GM21825 (cell line): ENCODE results near the gene S100A7.
"Not testable (repeated sequence)": the region's sequence is repeated elsewhere in the genome, so short reads cannot be mapped to it uniquely, and the experiment has no call there.

Source experiments
- ATAC-seq: cut with Tn5 transposase; IDR thresholded peaks from one replicate; pipeline ENCODE4 v1.9.1; 2021; ENCODE audit warnings: mild to moderate bottlenecking, moderate library complexity; ENCODE audit not compliant: unreplicated experiment

The S100A7 gene

GRCh38 chr1:153478047-153478691 lies 17.7 kb upstream of the S100A7 start:
- no peak for ATAC-seq

- no peak for ATAC-seq
These were observed 16.1 kb upstream of the S100A7 start for GRCh38 chr1:153476491-153477093.

DNA sequence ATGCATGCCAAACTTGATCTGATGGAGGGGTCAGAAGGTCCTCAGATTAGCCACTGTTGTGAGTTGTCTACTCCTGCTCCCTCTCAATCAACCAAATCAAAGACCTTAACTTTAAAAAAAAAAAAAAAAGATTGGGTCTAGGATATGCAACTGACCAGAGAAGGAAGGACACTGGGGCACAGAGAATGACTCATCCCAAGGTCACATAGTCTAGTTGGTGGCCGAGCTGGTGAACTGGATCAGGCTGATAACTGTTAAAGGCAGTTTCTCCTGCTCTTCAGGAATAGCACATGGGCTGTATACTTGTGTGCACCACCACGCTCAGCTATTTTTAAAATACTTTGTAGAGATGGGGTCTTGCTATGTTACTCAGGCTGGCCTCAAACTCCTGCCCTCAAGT lies 14.8 kb upstream of the S100A7 start:
- no peak for ATAC-seq

GRCh38 chr1:153474347-153474746 lies 13.9 kb upstream of the S100A7 start:
- ATAC-seq: no peak

GRCh38 chr1:153470707-153471106 lies 10.3 kb upstream of the S100A7 start:
- ATAC-seq: no peak

DNA sequence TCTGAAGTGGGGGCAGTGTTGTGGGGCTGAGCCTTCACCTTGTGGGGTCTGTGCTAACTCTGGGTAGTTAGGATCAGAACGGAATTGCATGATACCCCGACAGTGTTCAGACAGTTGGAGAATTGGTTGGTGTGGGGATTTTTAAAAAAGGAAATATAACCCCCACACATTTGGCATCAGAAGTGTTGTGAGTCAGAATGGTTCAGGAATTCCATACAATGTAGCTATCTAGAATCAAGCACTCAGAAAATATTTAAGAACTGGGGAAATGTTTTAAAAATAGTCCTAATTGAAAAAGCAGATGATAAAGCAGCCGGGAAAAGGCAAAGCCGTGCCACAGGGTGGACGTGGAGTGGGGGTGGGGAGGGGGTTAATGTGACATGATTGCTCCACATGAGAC lies 6.5 kb upstream of the S100A7 start:
- ATAC-seq: no peak

- no peak for ATAC-seq
These were observed 5.6 kb upstream of the S100A7 start for GRCh38 chr1:153465811-153466636.

DNA sequence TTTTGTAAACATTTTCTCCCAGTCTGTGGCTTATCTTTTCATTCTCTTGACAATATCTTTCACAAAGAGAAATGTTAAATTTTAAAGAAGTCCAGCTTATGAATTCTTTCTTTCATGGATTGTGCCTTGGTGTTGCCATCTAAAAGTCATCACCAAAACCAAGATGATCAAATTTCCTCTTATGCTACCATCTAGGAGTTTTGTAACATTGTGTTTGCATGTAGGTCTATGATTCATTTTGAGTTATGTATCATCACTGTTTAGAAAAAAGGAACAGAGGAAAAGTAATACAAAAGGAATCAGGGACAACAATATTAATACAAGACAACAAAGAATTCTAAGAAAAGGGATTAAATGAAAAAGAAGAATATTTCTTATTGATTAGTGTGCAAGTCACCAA lies 2.3 kb upstream of the S100A7 start:
- ATAC-seq: not testable (repeated sequence)

- ATAC-seq: no peak
These were observed 796 bp downstream of the S100A7 start for GRCh38 chr1:153459655-153460054.

GRCh38 chr1:153456396-153456795 lies 4.1 kb downstream of the S100A7 start:
- ATAC-seq: no peak

GRCh38 chr1:153448851-153449250 lies 11.6 kb downstream of the S100A7 start:
- not testable (repeated sequence) for ATAC-seq

- no peak for ATAC-seq
These were observed 12.8 kb downstream of the S100A7 start for GRCh38 chr1:153447498-153448170.

- no peak for ATAC-seq
These were observed 16.4 kb downstream of the S100A7 start for GRCh38 chr1:153444078-153444477.

DNA sequence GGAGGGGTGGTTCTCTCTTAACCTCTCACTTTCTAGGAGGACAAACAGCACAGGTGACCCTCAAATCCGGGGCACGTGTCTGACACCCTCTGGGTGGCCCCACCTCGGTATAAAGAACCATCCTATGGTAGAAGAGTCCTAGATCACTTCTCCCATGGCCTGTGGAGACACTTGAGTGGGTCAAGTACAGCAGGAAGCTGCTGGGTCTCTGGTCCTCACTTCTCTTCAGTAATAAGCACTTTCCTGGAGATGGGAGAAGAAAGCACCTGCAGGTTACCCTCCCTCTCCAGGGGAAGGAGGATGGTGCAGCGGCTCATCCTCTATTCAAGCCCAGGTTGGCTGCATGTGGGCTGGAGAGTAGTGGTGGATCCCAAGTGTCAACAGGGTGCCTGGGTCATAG lies 17.0 kb downstream of the S100A7 start:
- ATAC-seq: no peak

- ATAC-seq: no peak
These were observed 19.2 kb downstream of the S100A7 start for GRCh38 chr1:153441238-153441755.

GRCh38 chr1:153439273-153439672 lies 21.2 kb downstream of the S100A7 start:
- ATAC-seq: no peak

- ATAC-seq: no peak
These were observed 21.9 kb downstream of the S100A7 start for GRCh38 chr1:153438599-153438998.

GRCh38 chr1:153437236-153437635 lies 23.2 kb downstream of the S100A7 start:
- ATAC-seq: no peak

- no peak for ATAC-seq
These were observed 25.6 kb downstream of the S100A7 start for GRCh38 chr1:153434746-153435455.

- no peak for ATAC-seq
These were observed 27.4 kb downstream of the S100A7 start for GRCh38 chr1:153432874-153433681.
